ENCODE results near the gene TRPV4.
A peak's percentile ranks its signal among the peaks of the same experiment; 100 is the strongest.

TRPV4 gene

GRCh38 chr12:109741970-109742703 lies 91.1 kb downstream of the TRPV4 start:
- peak in 1 of 51 donors; percentile 43 for DNase-seq

DNA sequence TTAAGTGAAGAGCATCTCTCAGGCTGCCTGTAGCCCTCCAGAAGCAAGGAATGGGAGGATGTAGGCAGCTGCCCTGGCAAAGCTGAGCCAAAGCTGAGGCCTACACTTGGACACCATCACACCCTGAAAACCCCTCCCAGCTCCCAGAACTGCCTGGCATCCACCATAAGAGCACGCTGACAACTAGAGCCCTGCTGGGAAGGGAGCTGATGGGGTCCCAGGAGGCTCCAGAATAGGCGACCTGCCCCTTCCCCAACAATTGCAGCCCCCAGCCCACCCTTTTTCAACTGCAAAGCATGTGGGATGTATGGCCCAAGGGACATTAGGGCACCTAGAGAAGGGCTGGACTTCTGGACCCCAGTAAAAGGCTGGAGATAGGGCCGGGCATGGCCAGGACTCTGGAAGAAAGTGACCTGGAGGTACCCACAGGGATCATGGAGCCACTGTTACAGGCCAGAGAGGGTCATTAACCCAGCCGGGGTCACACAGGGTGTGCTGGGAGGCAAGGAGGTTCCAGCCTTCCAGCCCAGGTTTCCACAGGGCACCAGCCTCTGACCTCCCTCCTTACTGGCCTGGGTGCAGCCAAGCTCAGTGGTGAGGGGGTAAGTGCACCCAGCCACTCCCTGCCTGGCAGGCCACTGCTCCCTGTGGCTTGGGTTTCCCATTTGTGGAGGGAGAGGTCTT lies 91.8 kb downstream of the TRPV4 start:
- no peak for DNase-seq

DNA sequence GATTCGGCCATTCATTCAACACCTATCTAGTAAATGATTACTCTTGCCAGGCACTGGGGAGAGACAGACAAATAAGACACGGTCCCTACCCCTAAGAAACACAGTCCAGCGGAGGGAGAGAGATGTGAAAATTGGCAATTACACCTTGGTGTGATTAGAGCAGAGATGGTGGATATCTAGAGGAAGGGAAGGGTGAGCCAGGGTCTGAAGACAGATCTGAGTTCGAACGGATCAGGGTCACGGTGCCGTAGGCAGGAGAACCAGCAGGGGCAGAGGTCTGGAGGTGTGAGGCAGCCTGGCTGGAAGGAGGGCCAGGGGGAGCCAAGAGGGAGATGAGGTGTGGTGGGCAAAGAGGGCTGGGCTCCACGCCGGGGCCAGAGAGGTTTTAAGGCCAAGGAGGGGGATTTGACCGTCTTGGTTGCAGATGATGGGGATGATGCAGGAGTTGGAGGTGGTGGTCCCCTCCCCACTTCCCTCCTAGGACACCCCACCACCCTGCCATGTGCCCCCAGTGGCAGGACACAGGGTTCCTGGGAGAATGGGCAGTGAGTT lies 92.4 kb downstream of the TRPV4 start:
- no peak for DNase-seq

GRCh38 chr12:109739747-109740693 lies 93.2 kb downstream of the TRPV4 start:
- no peak for DNase-seq

DNA sequence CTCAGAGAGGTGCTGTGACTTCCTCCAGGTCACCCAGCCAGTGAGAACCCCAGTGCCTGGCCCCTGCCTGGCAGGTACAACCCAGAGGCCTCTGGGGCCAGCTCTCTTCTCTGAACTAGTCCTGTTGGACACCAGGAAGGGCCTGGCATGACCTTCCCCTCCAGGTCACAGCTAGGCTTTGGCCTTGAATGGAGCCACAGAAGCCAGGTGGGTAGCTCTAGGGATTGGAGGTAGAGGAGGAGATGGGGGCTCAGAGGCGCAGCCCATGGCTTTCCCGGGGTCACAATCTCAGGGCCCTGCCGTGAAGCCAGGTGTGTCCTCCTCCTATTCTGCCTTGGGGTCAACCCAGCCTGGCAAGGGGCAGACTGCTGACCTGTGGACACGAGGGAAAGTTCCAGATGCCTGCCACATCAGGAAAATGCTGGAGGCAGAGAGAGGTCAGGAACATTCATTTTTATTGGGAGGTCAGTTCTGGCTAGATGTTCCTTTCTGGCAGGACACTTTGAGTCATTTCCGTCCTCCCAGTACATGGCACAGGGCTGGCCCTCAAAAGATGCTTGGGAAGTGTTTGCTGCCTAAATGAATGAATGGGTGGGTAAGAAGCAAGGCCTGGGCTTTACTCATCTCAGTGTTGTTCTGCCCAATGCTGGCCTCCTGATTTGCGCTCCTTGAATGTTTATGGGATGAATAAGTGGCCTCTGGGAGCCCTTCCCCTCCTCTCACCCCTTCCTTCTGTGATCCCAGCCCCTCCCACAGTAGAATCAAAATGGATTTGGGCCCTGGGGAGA lies 94.1 kb downstream of the TRPV4 start:
- no peak for DNase-seq

DNA sequence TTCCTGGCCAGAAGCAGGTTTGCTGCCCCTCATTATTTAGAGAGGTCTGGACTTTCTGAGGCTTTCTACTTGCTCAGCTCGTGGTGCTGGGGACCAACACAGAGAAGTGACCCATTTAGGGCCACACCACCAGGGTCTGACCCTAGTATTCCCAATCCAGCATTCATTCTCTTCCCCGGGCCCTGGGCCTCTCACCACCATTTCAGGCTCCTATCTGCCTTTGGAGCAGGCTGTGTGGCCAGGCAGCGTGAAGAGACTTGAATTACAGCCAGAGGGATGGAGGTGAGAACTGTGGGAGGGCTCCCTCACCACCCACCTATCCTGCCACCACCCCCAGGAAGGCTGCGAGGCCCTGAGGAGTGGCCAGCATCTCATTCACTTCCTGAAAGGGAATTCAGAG lies 95.0 kb downstream of the TRPV4 start:
- no peak for DNase-seq

DNA sequence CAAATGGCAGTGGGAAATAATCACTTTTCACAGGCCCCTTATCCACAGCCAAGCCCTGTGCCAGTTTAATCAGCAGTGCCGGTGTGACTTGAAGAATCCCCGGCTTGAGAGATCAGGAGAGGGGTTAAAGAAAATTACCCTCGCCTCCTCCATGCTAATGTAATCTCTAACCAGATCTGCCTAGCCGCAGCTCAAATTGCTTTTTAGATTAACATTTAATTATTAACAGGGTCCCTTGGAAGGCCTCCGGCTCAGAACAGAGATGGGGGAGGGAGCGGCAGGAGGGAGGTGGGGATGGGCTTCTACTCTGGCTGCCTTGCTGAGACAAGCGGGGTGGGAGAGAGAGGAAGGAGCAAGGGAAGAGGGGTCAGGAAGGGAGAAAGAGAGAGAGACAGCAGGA lies 95.6 kb downstream of the TRPV4 start:
- no peak for DNase-seq

DNA sequence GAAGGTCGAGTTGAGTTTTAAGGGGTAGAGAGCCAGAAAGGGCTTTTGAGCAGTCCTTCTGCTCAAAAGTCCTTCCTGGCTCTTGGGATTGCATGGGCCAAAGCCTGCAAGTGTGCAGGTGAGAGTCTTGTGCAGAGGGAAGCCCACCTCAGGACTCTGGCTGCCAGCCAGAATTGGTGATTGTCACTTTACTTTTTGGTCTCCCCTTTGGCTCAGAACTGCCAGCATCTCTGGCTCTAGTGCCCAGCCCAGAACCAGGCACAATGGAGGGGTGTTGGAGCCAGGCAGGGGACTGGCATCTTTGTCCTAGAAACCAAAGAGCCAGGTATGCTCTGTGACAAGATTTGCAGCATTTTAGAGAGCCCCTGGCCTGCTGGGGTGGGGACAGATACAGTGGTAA lies 96.1 kb downstream of the TRPV4 start:
- DNase-seq: no peak

DNA sequence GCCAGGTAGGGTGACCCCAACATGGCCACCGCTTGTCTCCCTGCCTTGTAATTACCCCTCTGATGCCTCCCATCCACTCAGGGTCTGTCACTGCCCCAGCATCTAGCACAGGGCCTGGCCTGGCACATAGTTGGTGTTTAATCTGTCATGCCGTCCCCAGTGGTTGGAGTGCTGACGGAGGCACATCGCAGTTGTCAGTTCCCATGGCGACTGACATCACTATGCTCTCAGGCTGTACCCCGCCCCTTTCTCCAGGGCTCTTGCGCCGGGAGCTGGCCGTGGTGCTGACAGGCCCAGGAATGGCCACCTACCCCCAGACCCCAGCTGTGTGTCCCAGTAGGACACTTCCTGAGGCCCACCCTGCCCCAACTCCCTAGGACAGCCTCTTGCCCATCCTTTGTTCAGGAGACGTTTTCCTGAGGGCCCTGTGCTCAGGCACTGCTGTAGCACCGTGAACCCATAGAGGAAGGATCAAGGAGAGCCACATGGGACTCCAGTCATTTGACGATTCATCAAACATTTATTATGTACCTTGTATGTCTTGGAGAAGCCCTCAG lies 96.6 kb downstream of the TRPV4 start:
- DNase-seq: peak in 22 of 51 donors; percentile 25 to 65 (median 40)

DNA sequence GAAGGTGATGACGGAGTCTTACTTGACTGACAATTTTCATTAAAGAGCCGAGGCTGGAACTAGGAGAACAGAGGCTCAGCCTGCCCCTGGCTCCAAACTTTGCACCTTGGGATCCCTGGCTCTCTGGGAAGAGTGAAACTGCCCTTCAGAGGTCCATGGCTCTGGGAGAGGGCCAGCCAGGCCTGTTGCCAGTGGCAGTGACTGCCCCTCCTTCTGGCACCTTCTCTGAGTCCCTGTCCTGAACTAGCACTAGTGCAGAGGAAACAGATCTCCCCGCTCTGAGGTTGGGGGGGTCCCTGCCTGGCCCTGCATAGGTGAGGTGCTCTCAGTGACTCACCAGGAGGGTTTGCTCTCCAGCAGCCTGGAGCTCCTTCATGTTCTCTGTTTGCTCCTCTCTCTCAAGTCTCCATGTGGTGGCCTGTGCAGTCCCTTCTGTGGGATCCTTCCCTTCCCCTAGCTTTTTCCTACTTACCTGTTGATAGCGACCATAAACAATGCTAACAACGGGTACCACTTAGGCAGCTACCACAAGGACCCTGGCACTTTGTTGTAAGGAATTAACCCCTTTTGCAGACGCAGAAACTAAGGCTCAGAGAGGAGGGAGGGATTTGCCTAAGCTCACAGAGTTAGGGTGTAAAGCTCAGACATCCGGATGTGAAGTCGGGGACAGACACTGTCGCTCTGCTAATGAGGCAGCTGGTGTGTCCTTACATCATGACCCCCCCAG lies 97.2 kb downstream of the TRPV4 start:
- DNase-seq: peak in 15 of 51 donors; percentile 10 to 48 (median 35)

GRCh38 chr12:109735051-109735521 lies 98.1 kb downstream of the TRPV4 start:
- no peak for DNase-seq

- no peak for DNase-seq
These were observed 98.8 kb downstream of the TRPV4 start for GRCh38 chr12:109734219-109735000.
